ENCODE data around the gene GATAD2A. TPM values are rescaled to one million over a fixed set of nuclear protein-coding genes. Genes with fewer than 3 reads are reported as not detected.

GATAD2A gene
- total RNA-seq, 4 donors from 2014 or later = 45.6 to 102 (median 65.7) TPM

- Histone ChIP-seq H3K4me3 (no peak overlapping the region), H3K27ac (no peak overlapping the region), H3K27me3 (no peaks in the 10 kb centered on the region), H3K4me1 (peaks cover 0 to 26% (median 9%) of the 10 kb centered on the region in 4 donors), H3K9me3 (no peaks in the 10 kb centered on the region), H3K36me3 (no peaks in the 10 kb centered on the region)
- DNase-seq = no peak
- in situ Hi-C loops (cut with MboI; ENCODE audit: low pct_ligation_motif_present in 1 of 4, low pct_unique_long_range_greater_than_20kb in 1 of 4, low sequenced_read_pairs in 3 of 4) (no loop called here), intact Hi-C loops (cut with DNase I; ENCODE audit: low total_unique reads) (no loop called here)
- 53 to 63% methylated on average over 8 to 9 of the region's 9 CpGs for WGBS, 2 donors (ENCODE audit: low coverage in 1 of 2)
- TF ChIP-seq CTCF (IDR thresholded peaks at IDR 0.05) (no peak), POLR2A (IDR thresholded peaks at IDR 0.05) (no peak), POLR2AphosphoS5 (IDR thresholded peaks at IDR 0.05) (no peak), EP300 (IDR thresholded peaks at IDR 0.05; ENCODE audit: low read depth) (no peak)
Measured at GRCh38 chr19:19399733-19400433, 5.6 kb upstream of the GATAD2A start.

GRCh38 chr19:19402656-19403372, 2.7 kb upstream of the GATAD2A start:
- H3K27ac ChIP-seq = no peak overlapping the region
- no peak for TF ChIP-seq POLR2A (IDR thresholded peaks at IDR 0.05)
- TF ChIP-seq CTCF (IDR thresholded peaks at IDR 0.05) = no peak
- TF ChIP-seq POLR2AphosphoS5 (IDR thresholded peaks at IDR 0.05) = no peak
- no peak for TF ChIP-seq EP300 (IDR thresholded peaks at IDR 0.05; ENCODE audit: low read depth)
- no peak overlapping the region for H3K4me3 ChIP-seq
- DNase-seq = no peak
- H3K27me3 ChIP-seq = no peaks in the 10 kb centered on the region
- 86 to 91% methylated on average over 10 to 11 of the region's 11 CpGs for WGBS, 2 donors (ENCODE audit: low coverage in 1 of 2)
- in situ Hi-C loops (cut with MboI; ENCODE audit: low pct_ligation_motif_present in 1 of 4, low pct_unique_long_range_greater_than_20kb in 1 of 4, low sequenced_read_pairs in 3 of 4) (no loop called here), intact Hi-C loops (cut with DNase I; ENCODE audit: low total_unique reads) (no loop called here)
- peaks cover 9 to 28% (median 22%) of the 10 kb centered on the region in 4 donors for H3K4me1 ChIP-seq
- H3K9me3 ChIP-seq = no peaks in the 10 kb centered on the region
- H3K36me3 ChIP-seq = no peaks in the 10 kb centered on the region

GRCh38 chr19:19403373-19403901, 2.0 kb upstream of the GATAD2A start:
- intact Hi-C loops (cut with DNase I; ENCODE audit: low total_unique reads) = no loop called here
- Histone ChIP-seq H3K36me3 (no peaks in the 10 kb centered on the region), H3K4me1 (peaks cover 10 to 35% (median 25%) of the 10 kb centered on the region in 4 donors), H3K9me3 (no peaks in the 10 kb centered on the region), H3K4me3 (no peak overlapping the region), H3K27ac (no peak overlapping the region), H3K27me3 (no peaks in the 10 kb centered on the region)
- DNase-seq = no peak
- TF ChIP-seq EP300 (IDR thresholded peaks at IDR 0.05; ENCODE audit: low read depth) (no peak), POLR2AphosphoS5 (IDR thresholded peaks at IDR 0.05) (no peak), CTCF (IDR thresholded peaks at IDR 0.05) (no peak), POLR2A (IDR thresholded peaks at IDR 0.05) (no peak)
- in situ Hi-C loops (cut with MboI; ENCODE audit: low pct_ligation_motif_present in 1 of 4, low pct_unique_long_range_greater_than_20kb in 1 of 4, low sequenced_read_pairs in 3 of 4) = no loop called here
- WGBS, 2 donors (ENCODE audit: low coverage in 1 of 2) = 86 to 93% methylated on average over 4 to 5 of the region's 5 CpGs

All from transverse colon (tissue), 4 donors.